SJCRH30 (cell line): ENCODE data around the gene HDAC11. TPM values are rescaled to one million over a fixed set of nuclear protein-coding genes. Genes with fewer than 3 reads are reported as not detected.

Experiments
- DNase-seq, 2 experiments: peaks; one replicate each; pipeline ENCODE4 v3.0.0-alpha.2; 2015 to 2020
- H3K27ac ChIP-seq: fragments of 250-450 bp; sonication (Bioruptor Pico); 2 replicates; pipeline ENCODE4 v1.5.1; 2020; ENCODE audit warnings: mild to moderate bottlenecking, moderate library complexity
- H3K27me3 ChIP-seq: fragments of 250-450 bp; sonication (Bioruptor Pico); 2 replicates; pipeline ENCODE4 v1.5.1; 2020; ENCODE audit warnings: mild to moderate bottlenecking, moderate library complexity
- H3K36me3 ChIP-seq: fragments of 250-450 bp; sonication (Bioruptor Pico); 2 replicates; pipeline ENCODE4 v1.5.1; 2020; ENCODE audit warnings: mild to moderate bottlenecking, moderate library complexity
- H3K4me1 ChIP-seq: fragments of 250-450 bp; sonication (Bioruptor Pico); 2 replicates; pipeline ENCODE4 v1.5.1; 2020; ENCODE audit warnings: mild to moderate bottlenecking, moderate library complexity
- H3K4me3 ChIP-seq: fragments of 250-450 bp; sonication (Bioruptor Pico); 2 replicates; pipeline ENCODE4 v1.5.1; 2020; ENCODE audit warnings: mild to moderate bottlenecking, moderate library complexity
- H3K9me3 ChIP-seq: fragments of 250-450 bp; sonication (Bioruptor Pico); replicated peaks from 2 replicates; pipeline ENCODE4 v1.5.1; 2020; ENCODE audit warnings: mild to moderate bottlenecking, moderate library complexity
- total RNA-seq: library from RNA; depleted of rRNA; stranded (reverse); fragments of >200 nt; shearing (Covaris generic); gene quantifications from 2 replicates; pipeline ENCODE4 v1.2.3, GENCODE V29; 2014; rRNA removed

HDAC11 gene
- total RNA-seq, 1 experiment from 2014 or later, result 30.7 TPM

- Histone ChIP-seq H3K27me3 (peaks cover 12% of the 10 kb centered on the region), H3K4me3 (no peak overlapping the region)
These were observed 70.8 kb downstream of the HDAC11 start for GRCh38 chr3:13550791-13551360.

GRCh38 chr3:13552857-13553652 is 72.9 kb downstream of the HDAC11 start:
- H3K9me3 ChIP-seq, result no peaks in the 10 kb centered on the region
- no peak for DNase-seq
- peaks cover 5% of the 10 kb centered on the region for H3K27me3 ChIP-seq
- H3K36me3 ChIP-seq, result no peaks in the 10 kb centered on the region
- H3K4me3 ChIP-seq, result no peak overlapping the region
- no peaks in the 10 kb centered on the region for H3K4me1 ChIP-seq
- H3K27ac ChIP-seq, result no peak overlapping the region

More at GRCh38 chr3:13550791-13551360, 70.8 kb downstream of the HDAC11 start:
- Histone ChIP-seq H3K9me3 (no peaks in the 10 kb centered on the region), H3K27ac (no peak overlapping the region), H3K36me3 (no peaks in the 10 kb centered on the region), H3K4me1 (no peaks in the 10 kb centered on the region; the same call in 1 of the 2 replicates)
- DNase-seq, result no peak

GRCh38 chr3:13553686-13554085 is 73.6 kb downstream of the HDAC11 start:
- no peaks in the 10 kb centered on the region for H3K36me3 ChIP-seq
- no peak overlapping the region for H3K27ac ChIP-seq
- H3K27me3 ChIP-seq, result peaks cover 8% of the 10 kb centered on the region
- H3K4me3 ChIP-seq, result no peak overlapping the region
- DNase-seq, result no peak
- no peaks in the 10 kb centered on the region for H3K4me1 ChIP-seq
- H3K9me3 ChIP-seq, result no peaks in the 10 kb centered on the region

GRCh38 chr3:13555753-13556152 is 75.6 kb downstream of the HDAC11 start:
- H3K36me3 ChIP-seq, result no peaks in the 10 kb centered on the region
- no peaks in the 10 kb centered on the region for H3K9me3 ChIP-seq
- no peak for DNase-seq
- no peak overlapping the region for H3K4me3 ChIP-seq
- no peak overlapping the region for H3K27ac ChIP-seq
- peaks cover 12% of the 10 kb centered on the region for H3K27me3 ChIP-seq
- H3K4me1 ChIP-seq, result no peaks in the 10 kb centered on the region

Other genes starting within 250 kb of the HDAC11 start
- 0.10 and 0.32 TPM in 2 replicates for gene NUP210, start 60.0 kb upstream of the HDAC11 start, total RNA-seq
- gene FBLN2, start 68.8 kb downstream of the HDAC11 start, total RNA-seq, result not detected in 2 replicates